CD4-positive, alpha-beta T cell (primary cell): Measurements from ENCODE around the gene JMJD4. TPM values are rescaled to one million over a fixed set of nuclear protein-coding genes. Genes with fewer than 3 reads are reported as not detected.

ENCODE experiments used
- ATAC-seq: fragments of 200-7000 bp; cut with Tn5 transposase; one replicate; pipeline ENCODE4 v1.10.0; 2022; ENCODE audit warnings: mild to moderate bottlenecking; ENCODE audit not compliant: poor library complexity
- CTCF ChIA-PET: fragments of 350-600 bp; sonication (Branson Sonifier 250); formaldehyde crosslinking; loops from one replicate; lab custom pipeline; 2021; ENCODE audit warnings: antibody characterized with exemption, inconsistent platforms; lab: Charles Lee
- POLR2A ChIA-PET: fragments of 350-600 bp; sonication (Branson Sonifier 250); formaldehyde crosslinking; loops from one replicate; lab custom pipeline; 2021; ENCODE audit warnings: antibody characterized with exemption, inconsistent platforms; lab: Charles Lee
- DNase-seq, 14 experiments: peaks; one replicate each; pipeline ENCODE4 v3.0.0-alpha.2; 2013 to 2020; ENCODE audit warnings: mixed read lengths in 2 of 14
- H3K27ac ChIP-seq, 2 donors: one replicate each; pipeline versions ENCODE4 v1.5.1 to v1.7.0; 2013; ENCODE audit warnings: low read length in 2 of 2, low read depth in 1 of 2, mild to moderate bottlenecking in 1 of 2
- H3K27me3 ChIP-seq, 2 experiments: 1 replicate in 1 of 2; 2 replicates in 1 of 2; pipeline versions ENCODE4 v1.6.1 to v1.7.0; 2013; ENCODE audit warnings: low read length in 2 of 2, control low read depth in 1 of 2, mild to moderate bottlenecking in 1 of 2, moderate library complexity in 1 of 2; ENCODE audit not compliant: insufficient read depth in 2 of 2, control insufficient read depth in 1 of 2
- H3K36me3 ChIP-seq: one replicate; pipeline ENCODE4 v1.6.1; 2013; ENCODE audit warnings: low read length, control low read depth; ENCODE audit not compliant: insufficient read depth
- H3K4me1 ChIP-seq: one replicate; pipeline ENCODE4 v1.6.1; 2013; ENCODE audit warnings: low read length, control low read depth; ENCODE audit not compliant: insufficient read depth
- H3K4me3 ChIP-seq: one replicate; pipeline ENCODE4 v1.5.1; 2013; ENCODE audit warnings: mild to moderate bottlenecking, low read length, moderate library complexity
- H3K9me3 ChIP-seq, 2 experiments: 1 replicate in 1 of 2; 2 replicates in 1 of 2; pipeline versions ENCODE4 v1.6.1 to v1.7.0; 2013; ENCODE audit warnings: low read length in 2 of 2, mild to moderate bottlenecking in 2 of 2, control low read depth in 1 of 2, moderate library complexity in 1 of 2; ENCODE audit not compliant: control insufficient read depth in 1 of 2, insufficient read depth in 1 of 2
- H3K27ac Mint-ChIP-seq: one replicate; pipeline ENCODE4 v1.8.0; 2020; ENCODE audit warnings: mixed read lengths
- H3K27me3 Mint-ChIP-seq: one replicate; pipeline ENCODE4 v1.8.0; 2021; ENCODE audit warnings: mixed read lengths
- H3K36me3 Mint-ChIP-seq: one replicate; pipeline ENCODE4 v1.8.0; 2021; ENCODE audit warnings: low read depth, mixed read lengths
- H3K4me1 Mint-ChIP-seq: one replicate; pipeline ENCODE4 v1.8.0; 2021; ENCODE audit warnings: low read depth, mixed read lengths
- H3K4me3 Mint-ChIP-seq: one replicate; pipeline ENCODE4 v1.8.0; 2020; ENCODE audit warnings: mild to moderate bottlenecking, mixed read lengths
- H3K9me3 Mint-ChIP-seq: one replicate; pipeline ENCODE4 v1.8.0; 2020; ENCODE audit warnings: mixed read lengths
- intact Hi-C, 2 experiments: fragments of 100-400 bp; cut with DNase I in 1 of 2; cut with micrococcal nuclease in 1 of 2; formaldehyde crosslinking; loops; one replicate each; pipeline versions ENCODE4 v1.15.1 to v1.9.0; 2023 to 2025; cut with DNase I, micrococcal nuclease
- total RNA-seq, 174 experiments: library from RNA in 2 of 174; stranded (reverse) in 2 of 174; gene quantifications; one replicate each; pipeline ENCODE4 v1.2.3 and lab custom pipeline; 2021 to 2026
- TF ChIP-seq, protein P1 (sequence below): fragments of 200-600 bp; IDR thresholded peaks from one replicate; pipeline ENCODE4 v1.8.0; 2022; ENCODE audit warnings: antibody characterized with exemption, mild to moderate bottlenecking

The JMJD4 gene
- total RNA-seq, 2 experiments from 2014 or later, result 11.4 to 11.9 TPM

DNA sequence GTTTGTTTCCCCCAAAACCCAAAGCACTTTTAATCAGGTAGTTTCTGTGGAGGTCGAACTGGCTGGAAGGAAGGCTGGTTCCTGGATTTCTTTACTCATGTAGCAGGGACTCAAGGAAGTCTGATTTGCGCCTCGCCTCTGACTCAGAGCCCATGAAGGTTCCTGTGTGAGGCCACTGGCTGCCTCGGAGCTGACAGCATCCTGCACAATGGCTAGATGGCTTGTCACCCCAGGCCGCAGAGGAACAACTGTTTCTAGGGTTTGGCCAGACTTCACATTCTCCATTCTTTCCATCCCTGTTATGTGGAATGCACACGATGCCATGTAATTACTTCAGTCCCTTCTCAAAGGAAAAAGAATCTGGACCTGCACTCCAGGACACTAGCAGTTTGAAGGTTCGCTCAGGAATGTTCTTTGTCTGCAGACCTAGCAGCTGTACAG, 41.2 kb upstream of the JMJD4 start:
- ATAC-seq, result no peak
- H3K36me3 Mint-ChIP-seq, result peaks cover 23% of the 10 kb centered on the region

DNA sequence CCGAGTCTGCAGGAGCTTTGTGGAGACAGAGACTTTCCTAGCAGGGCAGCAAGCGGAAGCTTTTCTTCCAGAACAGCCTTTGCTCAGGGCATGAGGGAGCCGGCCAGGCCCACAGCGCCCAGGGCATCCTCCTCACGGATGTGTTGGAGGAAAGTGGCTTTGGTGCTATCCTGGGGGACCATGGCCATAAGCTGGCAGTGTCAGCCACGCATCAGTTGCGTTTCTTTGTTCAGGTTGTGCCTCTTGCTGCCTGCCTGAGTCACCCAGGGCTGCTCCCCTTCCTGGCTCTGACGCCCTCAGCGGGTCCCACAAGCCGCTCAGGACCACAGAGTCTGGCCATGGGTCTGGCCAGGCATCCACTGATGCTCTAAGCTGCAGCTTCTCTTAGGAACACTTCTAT, 40.7 kb upstream of the JMJD4 start:
- Mint-ChIP-seq H3K27ac (no peak overlapping the region), H3K4me1 (peaks cover 23% of the 10 kb centered on the region), H3K4me3 (no peak overlapping the region), H3K36me3 (peaks cover 23% of the 10 kb centered on the region), H3K9me3 (no peaks in the 10 kb centered on the region), H3K27me3 (no peaks in the 10 kb centered on the region)
- TF ChIP-seq, protein P1, sequence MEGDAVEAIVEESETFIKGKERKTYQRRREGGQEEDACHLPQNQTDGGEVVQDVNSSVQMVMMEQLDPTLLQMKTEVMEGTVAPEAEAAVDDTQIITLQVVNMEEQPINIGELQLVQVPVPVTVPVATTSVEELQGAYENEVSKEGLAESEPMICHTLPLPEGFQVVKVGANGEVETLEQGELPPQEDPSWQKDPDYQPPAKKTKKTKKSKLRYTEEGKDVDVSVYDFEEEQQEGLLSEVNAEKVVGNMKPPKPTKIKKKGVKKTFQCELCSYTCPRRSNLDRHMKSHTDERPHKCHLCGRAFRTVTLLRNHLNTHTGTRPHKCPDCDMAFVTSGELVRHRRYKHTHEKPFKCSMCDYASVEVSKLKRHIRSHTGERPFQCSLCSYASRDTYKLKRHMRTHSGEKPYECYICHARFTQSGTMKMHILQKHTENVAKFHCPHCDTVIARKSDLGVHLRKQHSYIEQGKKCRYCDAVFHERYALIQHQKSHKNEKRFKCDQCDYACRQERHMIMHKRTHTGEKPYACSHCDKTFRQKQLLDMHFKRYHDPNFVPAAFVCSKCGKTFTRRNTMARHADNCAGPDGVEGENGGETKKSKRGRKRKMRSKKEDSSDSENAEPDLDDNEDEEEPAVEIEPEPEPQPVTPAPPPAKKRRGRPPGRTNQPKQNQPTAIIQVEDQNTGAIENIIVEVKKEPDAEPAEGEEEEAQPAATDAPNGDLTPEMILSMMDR, result no peak
- Histone ChIP-seq H3K27me3 (no peaks in the 10 kb centered on the region), H3K4me3 (no peak overlapping the region), H3K9me3 (no peaks in the 10 kb centered on the region), H3K27ac (no peak overlapping the region), H3K4me1 (peaks cover 20% of the 10 kb centered on the region), H3K36me3 (peaks cover 28% of the 10 kb centered on the region)
- ATAC-seq, result no peak
- intact Hi-C loops, result no loop called here
- peak in 1 of 14 experiments; percentile 2 for DNase-seq
- CTCF ChIA-PET, result interaction anchor here (1.2 to 1.7 kb wide), 2 partner anchors 10 to 13 kb away, joined by 3 read pairs; no protein-coding TSS in a partner anchor
- POLR2A ChIA-PET, result interaction anchor here (1.4 kb wide), 1 partner anchor 12 kb away, joined by 3 read pairs; no protein-coding TSS in a partner anchor

More for the DNA sequence above, 41.2 kb upstream of the JMJD4 start:
- no peak overlapping the region for H3K27ac ChIP-seq
- H3K36me3 ChIP-seq, result peaks cover 24% of the 10 kb centered on the region
- Mint-ChIP-seq H3K27me3 (no peaks in the 10 kb centered on the region), H3K27ac (no peak overlapping the region), H3K4me1 (peaks cover 23% of the 10 kb centered on the region), H3K9me3 (no peaks in the 10 kb centered on the region), H3K4me3 (no peak overlapping the region)
- POLR2A ChIA-PET, result no interaction called here
- TF ChIP-seq, protein P1, result no peak
- H3K27me3 ChIP-seq, result no peaks in the 10 kb centered on the region
- DNase-seq, result peak in 2 of 14 experiments; percentile 4 to 23
- H3K4me1 ChIP-seq, result peaks cover 20% of the 10 kb centered on the region
- CTCF ChIA-PET, result interaction anchor here (1.2 kb wide), 1 partner anchor 13 kb away, joined by 3 read pairs; no protein-coding TSS in a partner anchor
- H3K9me3 ChIP-seq, result no peaks in the 10 kb centered on the region
- intact Hi-C loops, result no loop called here
- H3K4me3 ChIP-seq, result no peak overlapping the region

DNA sequence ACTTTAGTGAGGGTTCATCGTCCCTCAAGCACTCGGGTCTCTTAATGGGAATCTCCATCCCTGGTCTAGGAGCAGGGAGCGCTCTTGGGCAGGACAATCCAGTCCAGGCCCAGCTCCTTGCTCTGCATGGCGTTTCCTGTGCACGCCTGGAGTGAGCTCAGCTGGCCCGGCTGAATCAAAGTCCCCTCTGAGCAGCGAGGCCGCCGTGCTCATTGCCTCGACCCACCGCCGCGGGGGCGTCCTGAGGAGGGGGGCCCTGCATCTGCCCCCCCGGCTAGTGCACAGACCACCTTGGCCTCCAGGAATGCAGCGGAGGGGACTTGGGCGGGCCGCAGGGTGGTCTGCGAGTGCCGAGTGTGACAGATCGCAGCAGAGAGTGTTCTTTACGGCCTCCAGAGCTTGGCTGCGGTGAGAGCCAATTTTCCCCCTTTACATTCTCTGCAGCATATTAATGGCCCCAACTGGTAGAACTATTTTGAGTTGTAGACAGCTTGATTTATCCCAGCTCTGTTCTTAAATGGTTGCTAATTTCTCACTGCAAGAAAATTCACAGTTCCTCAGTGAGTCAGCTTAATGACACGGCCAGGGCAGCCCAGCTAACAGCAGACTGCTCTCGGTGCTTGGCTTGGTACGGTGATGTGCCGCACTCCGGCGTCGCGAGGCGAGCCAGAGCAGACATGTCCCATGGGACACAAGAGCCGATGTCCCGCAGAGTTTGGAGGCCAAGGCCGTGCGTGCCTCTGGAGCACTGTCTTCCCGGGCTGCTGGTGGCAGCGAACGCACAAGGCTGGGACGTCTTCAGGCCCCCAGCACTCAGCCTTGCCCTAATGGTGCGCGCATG, 39.9 kb upstream of the JMJD4 start:
- peaks cover 28% of the 10 kb centered on the region for H3K36me3 Mint-ChIP-seq
- H3K4me1 ChIP-seq, result peaks cover 20% of the 10 kb centered on the region
- POLR2A ChIA-PET, result interaction anchor here (1.0 to 1.4 kb wide), 2 partner anchors 13 to 96 kb away, joined by 3 read pairs; no protein-coding TSS in a partner anchor
- intact Hi-C loops, result no loop called here
- no peaks in the 10 kb centered on the region for H3K27me3 ChIP-seq
- H3K27me3 Mint-ChIP-seq, result no peaks in the 10 kb centered on the region
- peaks cover 31% of the 10 kb centered on the region for H3K36me3 ChIP-seq
- H3K9me3 Mint-ChIP-seq, result no peaks in the 10 kb centered on the region
- no peaks in the 10 kb centered on the region for H3K9me3 ChIP-seq
- H3K27ac ChIP-seq, result no peak overlapping the region
- peaks cover 23% of the 10 kb centered on the region for H3K4me1 Mint-ChIP-seq
- no peak overlapping the region for H3K27ac Mint-ChIP-seq
- CTCF ChIA-PET, result interaction anchor here (1.7 kb wide), 1 partner anchor 9 kb away, joined by 3 read pairs; no protein-coding TSS in a partner anchor
- peak in 1 of 14 experiments; percentile 8 for DNase-seq
- no peak for ATAC-seq
- TF ChIP-seq, protein P1, result no peak
- no peak overlapping the region for H3K4me3 ChIP-seq
- no peak overlapping the region for H3K4me3 Mint-ChIP-seq
